NCI-H510A (cell line): ENCODE measurements around the gene IGSF21.

Source experiments
- DNase-seq: peaks from one replicate; lab custom pipeline; 2025; lab: John Stamatoyannopoulos, UW

Gene IGSF21

DNA sequence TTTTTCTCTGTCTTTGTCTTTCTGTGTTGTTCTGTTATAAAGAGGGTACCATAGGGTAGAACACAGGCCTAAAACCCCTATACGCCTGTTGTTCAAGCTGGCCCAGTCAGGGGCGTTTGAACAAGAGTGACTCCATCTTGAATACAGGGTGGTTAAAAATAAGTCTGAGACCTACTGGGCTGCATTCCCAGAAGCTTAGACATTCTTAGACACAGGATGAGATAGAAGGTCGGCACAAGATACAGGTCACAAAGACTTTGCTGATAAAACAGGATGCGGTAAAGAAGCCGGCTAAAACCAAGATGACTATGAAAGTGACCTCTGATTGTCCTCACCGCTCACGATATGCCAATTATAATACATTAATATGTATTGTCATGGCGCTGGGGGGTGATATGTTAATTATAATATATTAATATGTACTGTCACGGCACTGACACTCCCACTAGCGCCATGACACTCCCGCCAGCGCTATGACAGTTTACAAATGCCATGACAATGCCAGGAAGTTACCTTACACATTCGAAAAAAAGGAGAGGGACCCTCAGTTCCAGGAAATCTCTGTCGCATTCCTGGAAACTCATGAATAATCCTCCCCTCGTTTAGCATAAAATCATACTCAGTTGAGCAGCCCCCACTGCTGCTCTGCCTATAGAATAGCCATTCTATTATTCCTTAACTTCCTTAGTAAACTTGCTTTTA, 314.6 kb downstream of the IGSF21 start:
- DNase-seq, result no peak

DNA sequence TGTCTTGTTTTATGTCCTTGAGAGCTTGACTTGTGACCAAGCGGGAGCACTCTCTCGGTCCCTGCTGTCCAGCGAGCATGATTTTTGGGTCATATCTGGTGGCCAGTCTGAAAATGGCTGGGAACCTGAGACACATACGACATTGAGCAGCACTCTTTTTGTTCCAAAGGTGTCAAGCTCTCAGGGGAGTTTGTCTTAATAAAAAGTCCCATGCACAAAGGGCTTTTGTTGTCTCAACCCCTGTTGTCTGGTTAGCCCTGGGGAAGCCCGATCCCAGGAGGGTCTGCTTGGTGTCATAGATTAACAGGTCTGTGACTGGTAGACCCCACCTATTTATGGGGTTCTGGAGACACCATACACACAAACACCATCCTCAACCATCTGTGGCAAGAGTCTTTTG, 315.4 kb downstream of the IGSF21 start:
- DNase-seq, result no peak

DNA sequence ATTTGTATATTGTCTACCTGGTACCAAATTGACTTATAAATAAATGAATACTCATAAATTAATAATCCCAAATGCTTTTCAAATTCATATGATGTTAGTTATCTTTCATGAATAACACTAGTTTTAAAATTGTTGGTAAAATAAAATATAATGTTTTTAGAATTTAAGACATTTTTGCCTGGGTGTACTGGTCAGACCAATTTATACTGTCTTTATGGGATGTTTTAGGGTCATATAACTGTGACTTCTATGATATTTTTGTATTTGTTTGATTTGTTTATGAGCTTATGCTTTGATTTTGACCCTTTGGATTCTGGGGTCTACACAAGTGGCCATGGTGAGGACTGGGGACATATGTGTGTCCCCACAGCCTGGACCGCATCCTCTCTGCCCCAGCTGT, 319.0 kb downstream of the IGSF21 start:
- no peak for DNase-seq
